Glutamatergic neuron (in vitro differentiated cells): Measurements from ENCODE around the gene GAB2. TPM values are rescaled to one million over a fixed set of nuclear protein-coding genes. Genes with fewer than 3 reads are reported as not detected.

ENCODE experiments used
- DNase-seq: peaks from one replicate; pipeline ENCODE4 v3.0.0; 2022
- H3K27ac Mint-ChIP-seq: one replicate; pipeline ENCODE4 v1.8.0; 2020; ENCODE audit warnings: mild to moderate bottlenecking, mixed read lengths, inconsistent platforms; ENCODE audit not compliant: unreplicated experiment
- H3K27me3 Mint-ChIP-seq: one replicate; pipeline ENCODE4 v1.8.0; 2020; ENCODE audit warnings: mild to moderate bottlenecking, moderate library complexity, mixed read lengths, inconsistent platforms; ENCODE audit not compliant: unreplicated experiment
- H3K36me3 Mint-ChIP-seq: one replicate; pipeline ENCODE4 v1.8.0; 2020; ENCODE audit warnings: mild to moderate bottlenecking, mixed read lengths, inconsistent platforms; ENCODE audit not compliant: unreplicated experiment
- H3K4me1 Mint-ChIP-seq: one replicate; pipeline ENCODE4 v1.8.0; 2020; ENCODE audit warnings: mild to moderate bottlenecking, low read depth, mixed read lengths, inconsistent platforms; ENCODE audit not compliant: unreplicated experiment
- H3K4me3 Mint-ChIP-seq: one replicate; pipeline ENCODE4 v1.8.0; 2020; ENCODE audit warnings: mild to moderate bottlenecking, mixed read lengths, inconsistent platforms; ENCODE audit not compliant: unreplicated experiment
- H3K9me3 Mint-ChIP-seq: one replicate; pipeline ENCODE4 v1.8.0; 2020; ENCODE audit warnings: mild to moderate bottlenecking, moderate library complexity, mixed read lengths, inconsistent platforms; ENCODE audit not compliant: unreplicated experiment
- total RNA-seq: library from RNA; stranded (reverse); fragmentation: NEBNext Ultra II Directional; extraction: Animal tissue kit (Norgen Biotek cat#: 25700); gene quantifications from one replicate; pipeline ENCODE4 v1.2.1, GENCODE V29; 2021; ENCODE audit not compliant: unreplicated experiment
- TF ChIP-seq, protein P1 (sequence below): fragments of 200-600 bp; sonication (generic); IDR thresholded peaks from one replicate; pipeline ENCODE4 v1.5.0; 2021; ENCODE audit not compliant: partially characterized antibody, unreplicated experiment

The GAB2 gene
- total RNA-seq, 1 donor from 2014 or later = 87.9 TPM

DNA sequence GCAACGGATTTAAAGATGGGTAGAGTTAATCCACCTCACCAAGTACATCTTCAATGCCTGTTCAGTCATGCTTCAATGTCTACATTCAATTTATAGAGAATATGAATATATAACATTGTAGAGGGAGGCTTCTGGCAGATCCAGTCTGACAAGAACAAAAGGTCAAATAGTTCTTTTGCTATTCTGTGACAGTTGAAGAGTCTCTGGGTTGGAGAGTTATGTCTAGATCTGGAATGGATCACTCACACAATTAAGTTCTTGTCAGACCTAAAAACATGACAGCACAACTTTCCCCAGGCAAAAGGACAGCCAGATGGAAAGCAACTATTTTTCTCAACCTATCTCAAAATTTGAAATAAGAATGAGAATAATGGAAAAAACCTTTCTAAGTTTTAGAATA is 15.3 kb upstream of the GAB2 start:
- no peaks in the 10 kb centered on the region for H3K4me1 Mint-ChIP-seq
- no peaks in the 10 kb centered on the region for H3K36me3 Mint-ChIP-seq
- DNase-seq = no peak
- H3K4me3 Mint-ChIP-seq = no peak overlapping the region
- H3K27ac Mint-ChIP-seq = no peak overlapping the region
- no peaks in the 10 kb centered on the region for H3K9me3 Mint-ChIP-seq
- H3K27me3 Mint-ChIP-seq = no peaks in the 10 kb centered on the region
- TF ChIP-seq, protein P1, sequence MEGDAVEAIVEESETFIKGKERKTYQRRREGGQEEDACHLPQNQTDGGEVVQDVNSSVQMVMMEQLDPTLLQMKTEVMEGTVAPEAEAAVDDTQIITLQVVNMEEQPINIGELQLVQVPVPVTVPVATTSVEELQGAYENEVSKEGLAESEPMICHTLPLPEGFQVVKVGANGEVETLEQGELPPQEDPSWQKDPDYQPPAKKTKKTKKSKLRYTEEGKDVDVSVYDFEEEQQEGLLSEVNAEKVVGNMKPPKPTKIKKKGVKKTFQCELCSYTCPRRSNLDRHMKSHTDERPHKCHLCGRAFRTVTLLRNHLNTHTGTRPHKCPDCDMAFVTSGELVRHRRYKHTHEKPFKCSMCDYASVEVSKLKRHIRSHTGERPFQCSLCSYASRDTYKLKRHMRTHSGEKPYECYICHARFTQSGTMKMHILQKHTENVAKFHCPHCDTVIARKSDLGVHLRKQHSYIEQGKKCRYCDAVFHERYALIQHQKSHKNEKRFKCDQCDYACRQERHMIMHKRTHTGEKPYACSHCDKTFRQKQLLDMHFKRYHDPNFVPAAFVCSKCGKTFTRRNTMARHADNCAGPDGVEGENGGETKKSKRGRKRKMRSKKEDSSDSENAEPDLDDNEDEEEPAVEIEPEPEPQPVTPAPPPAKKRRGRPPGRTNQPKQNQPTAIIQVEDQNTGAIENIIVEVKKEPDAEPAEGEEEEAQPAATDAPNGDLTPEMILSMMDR = no peak

DNA sequence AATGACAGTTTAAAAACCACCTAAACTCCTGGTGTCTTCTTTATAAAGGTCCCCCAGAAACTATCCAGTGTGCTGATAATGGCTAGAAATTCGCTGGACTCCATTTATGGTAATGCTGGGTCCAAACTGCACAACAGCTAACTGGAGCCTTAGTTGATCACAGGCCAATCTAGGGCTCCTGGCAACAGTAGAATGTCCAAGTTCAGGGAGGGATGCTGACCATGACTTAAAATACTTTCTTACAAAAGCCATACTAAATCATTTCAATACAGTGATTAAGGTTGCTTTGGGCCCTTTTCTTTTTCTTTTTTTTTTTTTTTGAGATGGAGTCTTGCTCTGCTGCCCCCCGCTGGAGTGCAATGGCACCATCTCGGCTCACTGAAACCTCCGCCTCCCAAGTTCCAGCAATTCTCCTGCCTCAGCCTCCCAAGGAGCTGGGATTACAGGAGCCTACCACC is 14.5 kb upstream of the GAB2 start:
- Mint-ChIP-seq H3K36me3 (no peaks in the 10 kb centered on the region), H3K27me3 (no peaks in the 10 kb centered on the region), H3K9me3 (no peaks in the 10 kb centered on the region), H3K4me1 (no peaks in the 10 kb centered on the region), H3K4me3 (no peak overlapping the region), H3K27ac (no peak overlapping the region)
- peak; percentile 52 for DNase-seq
- TF ChIP-seq, protein P1 = peak; percentile 60

DNA sequence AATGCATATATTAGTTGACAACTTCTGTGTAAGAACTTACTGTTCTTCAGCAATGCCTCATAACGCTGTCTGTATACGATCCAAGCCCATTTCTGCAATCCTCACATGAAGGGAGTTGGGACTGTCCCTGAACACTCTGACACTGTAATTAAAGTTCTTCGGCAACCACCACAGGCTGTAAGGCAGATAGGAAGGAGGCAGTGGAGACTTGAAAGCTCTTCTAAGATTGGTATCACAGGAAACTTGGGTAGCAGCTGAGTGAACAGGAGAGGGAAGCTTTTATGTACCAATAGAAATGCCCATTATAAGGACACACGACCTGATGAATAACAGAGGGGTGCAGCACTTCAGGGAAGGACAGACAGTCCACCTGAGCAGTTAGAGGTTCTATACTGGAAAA is 12.0 kb upstream of the GAB2 start:
- no peak for DNase-seq
- H3K4me1 Mint-ChIP-seq = no peaks in the 10 kb centered on the region
- no peaks in the 10 kb centered on the region for H3K9me3 Mint-ChIP-seq
- TF ChIP-seq, protein P1 = no peak
- H3K27ac Mint-ChIP-seq = no peak overlapping the region
- no peak overlapping the region for H3K4me3 Mint-ChIP-seq
- no peaks in the 10 kb centered on the region for H3K27me3 Mint-ChIP-seq
- H3K36me3 Mint-ChIP-seq = no peaks in the 10 kb centered on the region

DNA sequence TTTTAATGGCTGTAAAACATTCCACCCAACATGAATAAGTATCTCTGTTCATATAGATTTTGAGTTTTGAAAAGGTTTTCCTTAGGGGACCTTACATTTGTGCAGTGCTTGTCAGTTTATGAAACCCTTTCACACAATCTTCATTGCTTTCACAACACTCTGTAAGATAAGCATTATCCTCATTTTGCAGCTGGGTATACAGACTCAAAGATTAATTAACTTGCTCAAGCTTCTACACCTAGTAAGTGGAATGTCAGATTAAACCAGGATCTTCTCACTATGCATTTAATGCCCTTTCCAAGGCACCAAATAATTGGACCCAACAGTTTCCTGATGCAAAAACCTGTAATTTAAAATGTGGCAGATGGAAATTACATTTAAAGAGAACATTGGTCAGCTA is 11.6 kb upstream of the GAB2 start:
- DNase-seq = no peak
- H3K4me1 Mint-ChIP-seq = no peaks in the 10 kb centered on the region
- TF ChIP-seq, protein P1 = no peak
- no peak overlapping the region for H3K27ac Mint-ChIP-seq
- H3K27me3 Mint-ChIP-seq = no peaks in the 10 kb centered on the region
- no peaks in the 10 kb centered on the region for H3K9me3 Mint-ChIP-seq
- no peak overlapping the region for H3K4me3 Mint-ChIP-seq
- no peaks in the 10 kb centered on the region for H3K36me3 Mint-ChIP-seq

DNA sequence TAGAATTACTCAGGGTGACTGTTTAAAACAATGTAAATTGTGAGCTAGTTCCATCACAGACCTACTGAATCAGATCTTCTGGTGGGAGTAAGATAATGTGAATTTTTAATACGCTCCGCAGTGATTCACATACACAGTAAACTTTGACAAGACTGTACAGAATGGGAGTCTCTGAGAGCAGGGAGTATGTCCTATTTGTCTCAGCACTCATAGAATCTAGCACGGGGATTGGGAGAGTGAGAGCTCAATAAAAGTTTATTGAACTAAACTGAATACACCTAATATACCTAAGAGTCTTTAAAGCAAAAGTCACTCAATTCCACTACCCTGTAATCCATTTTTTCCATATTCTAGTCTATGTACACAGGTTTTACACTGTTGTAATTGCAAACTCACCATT is 11.2 kb upstream of the GAB2 start:
- no peaks in the 10 kb centered on the region for H3K4me1 Mint-ChIP-seq
- no peaks in the 10 kb centered on the region for H3K9me3 Mint-ChIP-seq
- no peaks in the 10 kb centered on the region for H3K27me3 Mint-ChIP-seq
- H3K36me3 Mint-ChIP-seq = no peaks in the 10 kb centered on the region
- no peak for DNase-seq
- no peak overlapping the region for H3K27ac Mint-ChIP-seq
- no peak overlapping the region for H3K4me3 Mint-ChIP-seq
- TF ChIP-seq, protein P1 = no peak
